Measurements from ENCODE around the gene SLC39A7.

The SLC39A7 gene

GRCh38 chr6:33170176-33171015 is 30.3 kb upstream of the SLC39A7 start:
- no peak for DNase-seq (ENCODE audit: low spot score)

GRCh38 chr6:33171016-33171879 is 29.4 kb upstream of the SLC39A7 start:
- DNase-seq (ENCODE audit: low spot score) = no peak

GRCh38 chr6:33171880-33172687 is 28.6 kb upstream of the SLC39A7 start:
- no peak for DNase-seq (ENCODE audit: low spot score)

GRCh38 chr6:33172688-33173534 is 27.8 kb upstream of the SLC39A7 start:
- peak; percentile 86 for DNase-seq (ENCODE audit: low spot score)

- DNase-seq (ENCODE audit: low spot score) = no peak
Measured at GRCh38 chr6:33173535-33174180, 27.0 kb upstream of the SLC39A7 start.

- DNase-seq (ENCODE audit: low spot score) = no peak
Measured at GRCh38 chr6:33174784-33175183, 25.9 kb upstream of the SLC39A7 start.

- DNase-seq (ENCODE audit: low spot score) = no peak
Measured at GRCh38 chr6:33175436-33176069, 25.1 kb upstream of the SLC39A7 start.

- no peak for DNase-seq (ENCODE audit: low spot score)
Measured at GRCh38 chr6:33176906-33177305, 23.8 kb upstream of the SLC39A7 start.

GRCh38 chr6:33177552-33178446 is 22.9 kb upstream of the SLC39A7 start:
- DNase-seq (ENCODE audit: low spot score) = no peak

- DNase-seq (ENCODE audit: low spot score) = no peak
Measured at GRCh38 chr6:33178755-33179475, 21.8 kb upstream of the SLC39A7 start.

- no peak for DNase-seq (ENCODE audit: low spot score)
Measured at GRCh38 chr6:33181141-33181540, 19.5 kb upstream of the SLC39A7 start.

GRCh38 chr6:33183071-33183683 is 17.5 kb upstream of the SLC39A7 start:
- DNase-seq (ENCODE audit: low spot score) = no peak

- DNase-seq (ENCODE audit: low spot score) = no peak
Measured at GRCh38 chr6:33185190-33185589, 15.5 kb upstream of the SLC39A7 start.

GRCh38 chr6:33185654-33186187 is 14.9 kb upstream of the SLC39A7 start:
- DNase-seq (ENCODE audit: low spot score) = no peak

- no peak for DNase-seq (ENCODE audit: low spot score)
Measured at GRCh38 chr6:33187809-33188208, 12.9 kb upstream of the SLC39A7 start.

GRCh38 chr6:33189164-33189563 is 11.5 kb upstream of the SLC39A7 start:
- no peak for DNase-seq (ENCODE audit: low spot score)

GRCh38 chr6:33189625-33190448 is 10.8 kb upstream of the SLC39A7 start:
- no peak for DNase-seq (ENCODE audit: low spot score)
